Heart left ventricle (tissue), 16 donors: Measurements from ENCODE around the gene RABGAP1. TPM values are rescaled to one million over a fixed set of nuclear protein-coding genes. Genes with fewer than 3 reads are reported as not detected.

Experiments
- ATAC-seq, 4 donors: fragments of 200-7000 bp; cut with Tn5 transposase; one replicate each; pipeline ENCODE4 v1.9.1; 2020 to 2022; ENCODE audit warnings: moderate library complexity in 4 of 4, mild to moderate bottlenecking in 3 of 4, moderate number of reproducible peaks in 1 of 4
- DNase-seq, 5 donors: peaks; one replicate each; pipeline ENCODE4 v3.0.0-alpha.2; 2020
- H3K27ac ChIP-seq, 12 donors: fragments of 200-600 bp; sonication (generic) in 4 of 12; one replicate each; pipeline versions ENCODE4 v1.5.0 to v1.8.0; 2016 to 2022; ENCODE audit warnings: mild to moderate bottlenecking in 2 of 12
- H3K27me3 ChIP-seq, 9 donors: fragments of 200-600 bp; sonication (generic) in 2 of 9; one replicate each; pipeline versions ENCODE4 v1.5.1 to v1.8.0; 2016 to 2022; ENCODE audit warnings: mild to moderate bottlenecking in 3 of 9
- H3K36me3 ChIP-seq, 9 donors: fragments of 200-600 bp; sonication (generic) in 2 of 9; one replicate each; pipeline versions ENCODE4 v1.5.0 to v1.8.0; 2018 to 2022; ENCODE audit warnings: mild to moderate bottlenecking in 2 of 9
- H3K4me1 ChIP-seq, 12 donors: fragments of 200-600 bp; sonication (generic) in 4 of 12; one replicate each; pipeline versions ENCODE4 v1.5.0 to v1.8.0; 2016 to 2022; ENCODE audit warnings: mild to moderate bottlenecking in 3 of 12
- H3K4me3 ChIP-seq, 12 donors: fragments of 200-600 bp; sonication (generic) in 4 of 12; one replicate each; pipeline versions ENCODE4 v1.5.0 to v1.8.0; 2017 to 2022; ENCODE audit warnings: mild to moderate bottlenecking in 9 of 12, moderate library complexity in 4 of 12
- H3K9me3 ChIP-seq, 12 donors: fragments of 200-600 bp; sonication (generic) in 4 of 12; one replicate each; pipeline versions ENCODE4 v1.5.0 to v1.8.0; 2016 to 2022; ENCODE audit warnings: mild to moderate bottlenecking in 1 of 12
- POLR2A ChIP-seq, 2 donors: fragments of 450-650 bp; IDR thresholded peaks; one replicate each; pipeline ENCODE4 v1.6.1; 2017; ENCODE audit warnings: antibody characterized with exemption in 2 of 2, mild to moderate bottlenecking in 2 of 2, moderate library complexity in 2 of 2
- WGBS, 4 donors: extraction: QIAGEN DNeasy Blood & Tissue Kit in 2 of 4; methylation state at CpG; one replicate each; pipeline versions ENCODE4 v1.1.5 to v1.1.7; 2013 to 2018; 5-methylcytosine and 5-hydroxymethylcytosine counted together
- intact Hi-C, 10 donors: fragments of 100-400 bp; cut with DNase I; formaldehyde crosslinking; loops; one replicate each; pipeline versions ENCODE4 v1.11.1 to v1.14.2; 2022
- polyA plus RNA-seq, 2 donors: library from polyadenylated mRNA; stranded (reverse); fragments of 200-250 nt; gene quantifications; one replicate each; pipeline ENCODE4 v1.2.3, GENCODE V29; 2013
- total RNA-seq, 9 donors: library from RNA; depleted of rRNA in 2 of 9; stranded (reverse); fragments of >200 nt in 2 of 9; fragmentation: NEBNext Ultra II Directional in 3 of 9; extraction: Animal tissue kit (Norgen Biotek cat#: 25700) in 3 of 9; gene quantifications; one replicate each; pipeline versions ENCODE4 v1.1.0 to v1.2.4, GENCODE V29; 2016 to 2023
- TF ChIP-seq, protein P1 (sequence below), 12 donors: fragments of 200-600 bp; sonication (generic) in 4 of 12; IDR thresholded peaks; one replicate each; pipeline versions ENCODE4 v1.5.0 to v1.8.0; 2018 to 2022; ENCODE audit warnings: antibody characterized with exemption in 12 of 12, mild to moderate bottlenecking in 5 of 12
- donor health status: ischemic (EF 13 %, LVEDD 7.1; RV severe dilation, severe dysfunction).
- donor health status: healthy with polysubstance abuse.
- donor health status: DM: no; HTN: yes; CAD: no.
- donor health status: DM: no; HTN: no; CAD: no.
- donor health status: ischemic (EF 25% LVEDD 6.9; RV normal size, moderate dysfunction).
- donor health status: ischemic (EF 25% LVEDD 5.7; RV mildly dilated, moderate dysfunction).
- donor health status: healthy.
- donor health status: DM: yes; HTN: yes; CAD: no.
- donor health status: ischemic (EF 35%, LVEDD 5.7; RV mildly dilated, moderate dysfunction).
- donor health status: nonischemic (EF 11% LVEDD 7.7; RV severe dilation, severe dysfunction).
- donor health status: DM: yes; HTN: yes; CAD: no.
- donor health status: PGD.
- donor health status: ischemic (EF 29% LVEDD 5.4; RV normal size, mild dysfunction).
- donor health status: nonischemic (EF 23%, LVEDD 6.1; RV moderate dilation, normal function).

Gene RABGAP1
- total and polyA plus RNA-seq, 11 donors: 11.8 to 62.2 (median 43.3) TPM

DNA sequence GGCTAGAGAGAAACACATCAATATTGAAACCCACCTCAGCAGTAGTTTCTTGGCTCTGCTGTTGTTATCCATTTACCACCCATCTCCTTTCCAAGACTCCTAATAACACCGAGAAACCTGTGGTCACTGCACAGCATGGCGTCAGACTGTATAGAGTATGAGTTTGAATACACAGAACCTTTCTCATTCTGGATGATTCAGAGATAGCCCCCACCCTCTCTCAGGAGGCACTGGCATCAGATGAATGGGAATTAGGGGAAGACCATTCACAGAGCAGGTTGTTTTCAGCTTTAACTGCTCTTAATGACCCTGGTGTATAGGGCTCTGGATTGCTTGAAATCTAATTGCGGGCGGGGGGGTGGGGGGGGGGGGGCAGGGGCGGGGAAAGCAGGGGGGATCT lies 179.3 kb downstream of the RABGAP1 start:
- H3K9me3 ChIP-seq: no peaks in the 10 kb centered on the region
- 57 to 91% (median 86%) methylated on average over 5 of the region's 5 CpGs for WGBS, 4 donors
- no peak overlapping the region for H3K4me3 ChIP-seq
- intact Hi-C loops: no loop called here
- peak overlapping the region in 2 of 12 donors; percentile 54 to 60 for H3K27ac ChIP-seq
- no peaks in the 10 kb centered on the region for H3K27me3 ChIP-seq
- H3K36me3 ChIP-seq: no peaks in the 10 kb centered on the region
- TF ChIP-seq POLR2A (IDR thresholded peaks at IDR 0.05): no peak
- TF ChIP-seq, protein P1, sequence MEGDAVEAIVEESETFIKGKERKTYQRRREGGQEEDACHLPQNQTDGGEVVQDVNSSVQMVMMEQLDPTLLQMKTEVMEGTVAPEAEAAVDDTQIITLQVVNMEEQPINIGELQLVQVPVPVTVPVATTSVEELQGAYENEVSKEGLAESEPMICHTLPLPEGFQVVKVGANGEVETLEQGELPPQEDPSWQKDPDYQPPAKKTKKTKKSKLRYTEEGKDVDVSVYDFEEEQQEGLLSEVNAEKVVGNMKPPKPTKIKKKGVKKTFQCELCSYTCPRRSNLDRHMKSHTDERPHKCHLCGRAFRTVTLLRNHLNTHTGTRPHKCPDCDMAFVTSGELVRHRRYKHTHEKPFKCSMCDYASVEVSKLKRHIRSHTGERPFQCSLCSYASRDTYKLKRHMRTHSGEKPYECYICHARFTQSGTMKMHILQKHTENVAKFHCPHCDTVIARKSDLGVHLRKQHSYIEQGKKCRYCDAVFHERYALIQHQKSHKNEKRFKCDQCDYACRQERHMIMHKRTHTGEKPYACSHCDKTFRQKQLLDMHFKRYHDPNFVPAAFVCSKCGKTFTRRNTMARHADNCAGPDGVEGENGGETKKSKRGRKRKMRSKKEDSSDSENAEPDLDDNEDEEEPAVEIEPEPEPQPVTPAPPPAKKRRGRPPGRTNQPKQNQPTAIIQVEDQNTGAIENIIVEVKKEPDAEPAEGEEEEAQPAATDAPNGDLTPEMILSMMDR (IDR thresholded peaks at IDR 0.05): no peak
- H3K4me1 ChIP-seq: peaks cover 0 to 40% (median 5%) of the 10 kb centered on the region in 12 donors
- ATAC-seq (no peak), DNase-seq (no peak)

DNA sequence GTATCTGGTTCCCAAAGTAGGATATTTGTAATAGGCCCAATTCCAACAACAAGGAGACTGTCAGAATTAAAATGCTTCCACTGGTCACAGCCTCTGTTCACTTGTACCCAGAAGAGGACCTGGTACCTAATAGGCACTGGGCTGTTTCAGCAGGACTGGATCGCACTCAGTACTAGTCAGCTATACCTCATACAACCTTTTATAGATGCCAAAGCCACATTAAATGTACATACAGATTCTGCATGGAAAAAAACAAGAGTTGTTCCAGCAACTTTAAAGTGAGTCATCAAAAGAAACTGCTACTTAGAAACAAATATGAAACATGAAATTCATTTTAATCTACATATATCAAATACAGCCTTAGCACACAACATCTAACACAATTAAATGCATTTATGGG lies 180.1 kb downstream of the RABGAP1 start:
- intact Hi-C loops: no loop called here
- Histone ChIP-seq H3K36me3 (peaks cover 0 to 3% (median 0%) of the 10 kb centered on the region in 9 donors), H3K4me1 (peaks cover 0 to 34% (median 5%) of the 10 kb centered on the region in 12 donors), H3K9me3 (no peaks in the 10 kb centered on the region), H3K27me3 (no peaks in the 10 kb centered on the region), H3K27ac (no peak overlapping the region), H3K4me3 (no peak overlapping the region)
- ATAC-seq (no peak), DNase-seq (no peak)
- WGBS, 4 donors: 97 to 100% (median 100%) methylated on average over 1 of the region's 1 CpG
- TF ChIP-seq POLR2A (IDR thresholded peaks at IDR 0.05): no peak
- TF ChIP-seq, protein P1 (IDR thresholded peaks at IDR 0.05): no peak

GRCh38 chr9:123121457-123121856 lies 180.6 kb downstream of the RABGAP1 start:
- no peaks in the 10 kb centered on the region for H3K9me3 ChIP-seq
- intact Hi-C loops: no loop called here
- TF ChIP-seq, protein P1 (IDR thresholded peaks at IDR 0.05): no peak
- TF ChIP-seq POLR2A (IDR thresholded peaks at IDR 0.05): no peak
- DNase-seq: no peak
- H3K27me3 ChIP-seq: no peaks in the 10 kb centered on the region
- H3K27ac ChIP-seq: no peak overlapping the region
- H3K4me1 ChIP-seq: peaks cover 0 to 34% (median 5%) of the 10 kb centered on the region in 12 donors
- 92 to 97% (median 95%) methylated on average over 3 of the region's 3 CpGs for WGBS, 4 donors
- ATAC-seq: no peak
- peaks cover 0 to 6% (median 0%) of the 10 kb centered on the region in 9 donors for H3K36me3 ChIP-seq
- no peak overlapping the region for H3K4me3 ChIP-seq

DNA sequence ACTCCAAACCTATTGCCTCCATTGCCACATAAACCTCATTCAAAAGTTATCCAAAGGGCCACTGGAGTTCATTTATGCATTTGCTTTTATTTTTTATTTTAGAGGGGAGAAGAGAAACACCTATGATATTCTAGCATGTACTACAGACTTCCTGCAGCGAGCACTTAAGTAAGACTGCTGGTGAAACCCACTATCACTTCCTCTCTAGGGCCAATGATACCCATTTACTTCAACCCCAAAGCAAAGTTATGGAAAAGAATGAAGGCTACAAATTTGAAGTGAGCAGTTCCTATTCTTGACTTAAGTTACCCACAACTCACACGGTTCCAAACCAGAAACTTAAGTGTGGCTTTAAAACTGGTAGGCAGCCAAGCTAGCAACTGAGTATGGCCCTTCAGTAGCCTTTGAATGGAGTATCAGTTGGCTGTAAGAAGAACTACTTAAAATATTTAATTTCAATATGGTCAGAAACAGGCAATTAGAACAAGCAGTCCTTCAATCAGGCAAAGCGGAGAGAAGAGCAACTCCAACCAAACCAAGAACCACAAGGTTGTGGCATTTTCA lies 186.8 kb downstream of the RABGAP1 start:
- H3K27ac ChIP-seq: no peak overlapping the region
- 88 to 94% (median 92%) methylated on average over 3 of the region's 3 CpGs for WGBS, 4 donors
- intact Hi-C loops: no loop called here

More for the DNA sequence above, 186.8 kb downstream of the RABGAP1 start:
- H3K4me3 ChIP-seq: no peak overlapping the region
- no peak for DNase-seq
- H3K27me3 ChIP-seq: no peaks in the 10 kb centered on the region
- TF ChIP-seq, protein P1 (IDR thresholded peaks at IDR 0.05): no peak
- TF ChIP-seq POLR2A (IDR thresholded peaks at IDR 0.05): no peak
- ATAC-seq: no peak
- no peaks in the 10 kb centered on the region for H3K4me1 ChIP-seq
- no peaks in the 10 kb centered on the region for H3K9me3 ChIP-seq
- peaks cover 0 to 33% (median 8%) of the 10 kb centered on the region in 9 donors for H3K36me3 ChIP-seq
